ENCODE results near the gene SLC44A5. TPM values are rescaled to one million over a fixed set of nuclear protein-coding genes. Genes with fewer than 3 reads are reported as not detected.

Gene SLC44A5
- total and polyA plus RNA-seq, 10 of the 15 experiments (the other 5 are each of a cell fraction or from before 2014, with no cell fraction given): 0.04 to 1.3 TPM; not detected in 8

DNA sequence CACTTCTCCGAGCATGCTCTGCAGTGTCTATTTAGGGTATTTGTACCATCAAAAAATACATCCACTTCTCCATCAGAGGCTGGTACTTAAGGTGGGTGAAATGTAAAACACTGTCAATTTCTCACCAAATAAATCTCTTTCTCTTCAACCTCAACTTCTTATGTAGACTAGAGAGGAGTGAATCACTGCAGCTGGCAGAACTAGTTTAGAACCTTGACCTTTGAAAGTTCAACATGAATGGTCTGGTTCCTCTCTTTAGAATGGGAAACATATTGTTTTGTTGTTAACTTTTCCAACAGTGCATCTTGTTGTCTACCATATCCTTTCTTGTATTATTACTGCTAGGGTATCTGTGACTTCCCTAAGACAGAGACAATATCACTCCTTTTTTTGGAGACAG is 20.1 kb upstream of the SLC44A5 start:
- Histone ChIP-seq H3K9ac (ENCODE audit: control insufficient read depth, insufficient read depth, low read length) (no peak overlapping the region), H3K36me3 (ENCODE audit: control insufficient read depth in 2 of 2, insufficient read depth in 2 of 2, low read length in 1 of 2) (no peaks in the 10 kb centered on the region), H3K27ac (ENCODE audit: control insufficient read depth, insufficient read depth) (no peak overlapping the region), H3K9me3 (replicated peaks; ENCODE audit: control insufficient read depth, insufficient read depth, low read length) (no peaks in the 10 kb centered on the region), H3K4me1 (ENCODE audit: control insufficient read depth, insufficient read depth, low read length) (no peaks in the 10 kb centered on the region), H3K27me3 (replicated peaks in 1 of 2; ENCODE audit: control insufficient read depth in 2 of 2, insufficient read depth in 2 of 2, low read length in 1 of 2) (no peaks in the 10 kb centered on the region), H3K79me2 (ENCODE audit: control insufficient read depth, insufficient read depth, low read length) (no peaks in the 10 kb centered on the region), H3K4me2 (ENCODE audit: control insufficient read depth, insufficient read depth) (no peak overlapping the region), H2AFZ (ENCODE audit: control insufficient read depth, low read depth, low read length) (no peak overlapping the region), H3K4me3 (no peak overlapping the region), H4K20me1 (ENCODE audit: control insufficient read depth, insufficient read depth) (no peaks in the 10 kb centered on the region)
- WGBS (ENCODE audit: insufficient coverage, insufficient replicate concordance, low lambda C conversion rate, missing lambda C conversion rate): 0% methylated on average over 1 of the region's 1 CpG
- intact Hi-C loops (cut with micrococcal nuclease; ENCODE audit: unreplicated experiment) (loop anchor here (10.0 kb wide), 1 partner anchor 196 kb away; no protein-coding TSS in a partner anchor), in situ Hi-C loops (cut with MboI) (loop anchor here (10.0 kb wide), 1 partner anchor 366 kb away; no protein-coding TSS in a partner anchor)
- no peak for ATAC-seq
- ChIA-PET CTCF (interaction anchor here (1.2 to 6.3 kb wide), 4 partner anchors 15 to 398 kb away, joined by 3 to 71 read pairs (median 14); no protein-coding TSS in a partner anchor), SMC1A (ENCODE audit: uncharacterized antibody, unreplicated experiment) (interaction anchor here (2.6 to 2.8 kb wide), 2 partner anchors 365 to 398 kb away, joined by 7 to 12 read pairs; no protein-coding TSS in a partner anchor), POLR2A (no interaction called here), RAD21 (ENCODE audit: unreplicated experiment) (interaction anchor here (0.7 to 1.7 kb wide), 3 partner anchors 364 to 383 kb away, joined by 5 to 6 read pairs (median 5); no protein-coding TSS in a partner anchor)
- no TSS peak for BruUV-seq (replicated peaks)
- DNase-seq (ENCODE audit: low read depth, low spot score): no peak
- TF ChIP-seq, protein P1, sequence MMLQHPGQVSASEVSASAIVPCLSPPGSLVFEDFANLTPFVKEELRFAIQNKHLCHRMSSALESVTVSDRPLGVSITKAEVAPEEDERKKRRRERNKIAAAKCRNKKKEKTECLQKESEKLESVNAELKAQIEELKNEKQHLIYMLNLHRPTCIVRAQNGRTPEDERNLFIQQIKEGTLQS (IDR thresholded peaks at IDR 0.05; ENCODE audit: borderline replicate concordance, extremely low read depth, low read depth, low read length): no peak
- TF ChIP-seq TARDBP (IDR thresholded peaks at IDR 0.05; ENCODE audit: borderline replicate concordance) (no peak), RELA (IDR thresholded peaks at IDR 0.05; ENCODE audit: borderline replicate concordance, partially characterized antibody) (no peak), STAT1 (conservative IDR thresholded peaks at IDR 0.05) (no peak), IKZF2 (IDR thresholded peaks at IDR 0.05) (no peak), RUNX3 (IDR thresholded peaks at IDR 0.05; ENCODE audit: low read length) (no peak), MTA3 (IDR thresholded peaks at IDR 0.05; ENCODE audit: borderline replicate concordance, low read length) (no peak), EGR1 (IDR thresholded peaks at IDR 0.05; ENCODE audit: borderline replicate concordance in 1 of 2, low read depth in 2 of 2, low read length in 2 of 2) (no peak), ZNF207 (IDR thresholded peaks at IDR 0.05; ENCODE audit: borderline replicate concordance) (no peak), NFIC (IDR thresholded peaks at IDR 0.05; ENCODE audit: low read depth, low read length) (no peak), MEF2B (IDR thresholded peaks at IDR 0.05; ENCODE audit: partially characterized antibody, poor library complexity, severe bottlenecking) (no peak), POLR2AphosphoS5 (IDR thresholded peaks at IDR 0.05; ENCODE audit: low read length) (no peak), FOXK2 (IDR thresholded peaks at IDR 0.05) (no peak), PAX5 (IDR thresholded peaks at IDR 0.05; ENCODE audit: borderline replicate concordance, low read depth, low read length) (no peak)
- TF ChIP-seq, protein P2, sequence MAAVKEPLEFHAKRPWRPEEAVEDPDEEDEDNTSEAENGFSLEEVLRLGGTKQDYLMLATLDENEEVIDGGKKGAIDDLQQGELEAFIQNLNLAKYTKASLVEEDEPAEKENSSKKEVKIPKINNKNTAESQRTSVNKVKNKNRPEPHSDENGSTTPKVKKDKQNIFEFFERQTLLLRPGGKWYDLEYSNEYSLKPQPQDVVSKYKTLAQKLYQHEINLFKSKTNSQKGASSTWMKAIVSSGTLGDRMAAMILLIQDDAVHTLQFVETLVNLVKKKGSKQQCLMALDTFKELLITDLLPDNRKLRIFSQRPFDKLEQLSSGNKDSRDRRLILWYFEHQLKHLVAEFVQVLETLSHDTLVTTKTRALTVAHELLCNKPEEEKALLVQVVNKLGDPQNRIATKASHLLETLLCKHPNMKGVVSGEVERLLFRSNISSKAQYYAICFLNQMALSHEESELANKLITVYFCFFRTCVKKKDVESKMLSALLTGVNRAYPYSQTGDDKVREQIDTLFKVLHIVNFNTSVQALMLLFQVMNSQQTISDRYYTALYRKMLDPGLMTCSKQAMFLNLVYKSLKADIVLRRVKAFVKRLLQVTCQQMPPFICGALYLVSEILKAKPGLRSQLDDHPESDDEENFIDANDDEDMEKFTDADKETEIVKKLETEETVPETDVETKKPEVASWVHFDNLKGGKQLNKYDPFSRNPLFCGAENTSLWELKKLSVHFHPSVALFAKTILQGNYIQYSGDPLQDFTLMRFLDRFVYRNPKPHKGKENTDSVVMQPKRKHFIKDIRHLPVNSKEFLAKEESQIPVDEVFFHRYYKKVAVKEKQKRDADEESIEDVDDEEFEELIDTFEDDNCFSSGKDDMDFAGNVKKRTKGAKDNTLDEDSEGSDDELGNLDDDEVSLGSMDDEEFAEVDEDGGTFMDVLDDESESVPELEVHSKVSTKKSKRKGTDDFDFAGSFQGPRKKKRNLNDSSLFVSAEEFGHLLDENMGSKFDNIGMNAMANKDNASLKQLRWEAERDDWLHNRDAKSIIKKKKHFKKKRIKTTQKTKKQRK (IDR thresholded peaks at IDR 0.05; ENCODE audit: low read depth, low read length): no peak
- TF ChIP-seq, protein P3, sequence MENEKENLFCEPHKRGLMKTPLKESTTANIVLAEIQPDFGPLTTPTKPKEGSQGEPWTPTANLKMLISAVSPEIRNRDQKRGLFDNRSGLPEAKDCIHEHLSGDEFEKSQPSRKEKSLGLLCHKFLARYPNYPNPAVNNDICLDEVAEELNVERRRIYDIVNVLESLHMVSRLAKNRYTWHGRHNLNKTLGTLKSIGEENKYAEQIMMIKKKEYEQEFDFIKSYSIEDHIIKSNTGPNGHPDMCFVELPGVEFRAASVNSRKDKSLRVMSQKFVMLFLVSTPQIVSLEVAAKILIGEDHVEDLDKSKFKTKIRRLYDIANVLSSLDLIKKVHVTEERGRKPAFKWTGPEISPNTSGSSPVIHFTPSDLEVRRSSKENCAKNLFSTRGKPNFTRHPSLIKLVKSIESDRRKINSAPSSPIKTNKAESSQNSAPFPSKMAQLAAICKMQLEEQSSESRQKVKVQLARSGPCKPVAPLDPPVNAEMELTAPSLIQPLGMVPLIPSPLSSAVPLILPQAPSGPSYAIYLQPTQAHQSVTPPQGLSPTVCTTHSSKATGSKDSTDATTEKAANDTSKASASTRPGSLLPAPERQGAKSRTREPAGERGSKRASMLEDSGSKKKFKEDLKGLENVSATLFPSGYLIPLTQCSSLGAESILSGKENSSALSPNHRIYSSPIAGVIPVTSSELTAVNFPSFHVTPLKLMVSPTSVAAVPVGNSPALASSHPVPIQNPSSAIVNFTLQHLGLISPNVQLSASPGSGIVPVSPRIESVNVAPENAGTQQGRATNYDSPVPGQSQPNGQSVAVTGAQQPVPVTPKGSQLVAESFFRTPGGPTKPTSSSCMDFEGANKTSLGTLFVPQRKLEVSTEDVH (IDR thresholded peaks at IDR 0.05; ENCODE audit: low read depth, partially characterized antibody): no peak
- no peak for FAIRE-seq

Measured in GM12878 (cell line).